Hematopoietic multipotent progenitor cell treated with erythropoietin and hydrocortisone succinate and interleukin-3 and kit ligand, for 4 days (in vitro differentiated cells): ENCODE data around the gene RGS14.
A peak's percentile ranks its signal among the peaks of the same experiment; 100 is the strongest.
"Not testable (repeated sequence)": the region's sequence is repeated elsewhere in the genome, so short reads cannot be mapped to it uniquely, and the experiment has no call there.

Source experiments
- DNase-seq: peaks from one replicate; pipeline ENCODE4 v3.0.0-alpha.2; 2015

RGS14 gene

GRCh38 chr5:177367323-177367848, 9.7 kb downstream of the RGS14 start:
- DNase-seq: no peak

DNA sequence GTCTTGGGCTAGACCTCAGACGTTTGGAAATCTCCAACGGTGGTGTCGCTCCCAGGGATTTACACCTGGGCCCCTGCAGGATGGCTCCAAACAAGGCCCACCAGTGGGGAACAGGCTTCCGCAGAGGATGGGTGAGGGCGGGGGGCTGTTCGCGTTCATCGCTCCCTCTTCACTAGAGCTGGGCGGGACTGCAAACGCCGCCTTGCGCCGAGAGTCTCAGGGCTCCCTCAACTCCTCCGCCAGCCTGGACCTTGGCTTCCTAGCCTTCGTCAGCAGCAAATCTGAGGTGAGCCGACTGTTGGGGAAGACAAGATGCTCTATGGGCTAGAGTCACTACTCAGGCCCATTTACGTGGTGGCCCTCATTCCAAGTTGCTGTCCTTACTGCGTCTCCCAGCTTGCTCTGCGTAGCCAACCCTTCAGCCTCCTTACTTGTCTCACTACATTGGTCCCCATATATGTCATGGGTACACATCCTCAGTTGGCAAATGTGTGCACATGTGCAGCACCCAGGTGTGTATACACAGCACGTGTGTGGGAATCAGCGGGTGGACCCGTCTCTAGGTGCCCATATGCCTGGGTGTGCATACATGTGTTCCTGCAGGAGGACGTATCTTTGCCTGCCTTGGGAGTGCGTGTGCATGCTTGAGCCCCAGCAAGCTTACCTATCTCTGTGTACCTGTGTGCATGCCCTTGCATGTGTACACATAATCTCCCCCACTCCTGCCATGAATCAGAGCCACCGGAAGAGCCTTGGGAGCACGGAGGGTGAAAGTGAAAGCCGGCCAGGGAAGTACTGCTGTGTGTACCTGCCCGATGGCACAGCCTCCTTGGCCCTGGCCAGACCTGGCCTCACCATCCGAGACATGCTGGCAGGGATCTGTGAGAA, 10.5 kb downstream of the RGS14 start:
- DNase-seq: no peak

- peak; percentile 66 for DNase-seq
These were observed 11.3 kb downstream of the RGS14 start for GRCh38 chr5:177368869-177369644.

DNA sequence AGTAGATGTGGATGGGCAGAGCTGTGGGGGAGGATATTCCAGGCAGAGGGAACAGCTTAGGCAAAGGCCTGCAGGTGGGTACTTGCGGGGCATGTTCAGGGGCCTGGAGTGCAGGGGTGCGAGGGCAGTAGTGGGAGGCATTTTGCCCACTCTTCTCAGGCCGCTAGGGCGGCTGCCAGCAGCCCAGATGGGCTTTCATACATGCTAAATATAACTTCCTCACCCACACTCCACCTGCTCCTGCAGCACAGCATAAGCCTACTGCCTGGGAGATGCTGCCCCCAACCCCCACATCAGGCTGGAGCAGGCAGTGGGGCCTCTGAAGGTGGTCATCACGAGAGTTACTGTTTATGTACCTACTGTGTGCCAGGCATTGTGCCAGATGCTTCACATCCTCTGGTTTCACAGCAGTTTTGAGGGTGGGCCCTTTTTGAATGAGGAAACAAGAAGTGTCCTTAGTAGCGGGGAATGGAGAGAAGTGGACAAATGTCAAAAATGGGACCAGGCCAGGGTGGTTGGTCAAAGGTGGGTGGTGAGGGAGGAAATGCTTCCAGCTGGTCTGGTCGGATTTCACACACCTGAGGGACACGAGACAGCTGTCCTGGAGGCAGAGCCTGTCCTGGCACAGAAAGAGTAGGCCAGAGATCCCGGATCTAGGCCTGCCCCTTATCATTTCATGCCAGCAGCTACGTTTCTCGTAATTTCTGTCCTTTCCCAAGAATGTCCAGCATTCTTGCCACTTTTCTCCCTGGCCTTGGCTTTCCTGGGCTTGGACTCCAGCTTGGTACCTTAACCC, 12.1 kb downstream of the RGS14 start:
- DNase-seq: no peak

GRCh38 chr5:177370488-177371119, 12.9 kb downstream of the RGS14 start:
- peak; percentile 93 for DNase-seq

- no peak for DNase-seq
These were observed 13.7 kb downstream of the RGS14 start for GRCh38 chr5:177371120-177372033.

GRCh38 chr5:177372034-177372896, 14.5 kb downstream of the RGS14 start:
- DNase-seq: peak; percentile 52

- no peak for DNase-seq
These were observed 15.2 kb downstream of the RGS14 start for GRCh38 chr5:177372910-177373309.

- no peak for DNase-seq
These were observed 16.1 kb downstream of the RGS14 start for GRCh38 chr5:177373806-177374205.

GRCh38 chr5:177374211-177374610, 16.5 kb downstream of the RGS14 start:
- no peak for DNase-seq

DNA sequence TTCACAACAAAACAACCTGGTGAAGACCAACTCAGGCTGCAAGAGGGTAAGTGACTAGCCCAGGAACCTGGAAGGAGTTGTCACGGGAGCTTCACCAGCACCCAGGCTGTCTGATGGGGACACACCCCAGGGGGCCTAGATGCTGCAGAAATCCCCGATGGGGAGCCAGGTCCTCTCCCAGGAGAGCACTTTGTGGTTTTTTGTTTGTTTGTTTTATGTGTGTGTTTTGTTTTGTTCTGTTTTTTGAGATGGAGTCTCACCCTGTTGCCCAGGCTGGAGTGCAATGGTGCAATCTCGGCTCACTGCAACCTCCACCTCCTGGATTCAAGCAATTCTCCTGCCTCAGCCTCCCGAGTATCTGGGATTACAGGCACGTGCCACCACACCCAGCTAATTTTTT, 17.8 kb downstream of the RGS14 start:
- not testable (repeated sequence) for DNase-seq

DNA sequence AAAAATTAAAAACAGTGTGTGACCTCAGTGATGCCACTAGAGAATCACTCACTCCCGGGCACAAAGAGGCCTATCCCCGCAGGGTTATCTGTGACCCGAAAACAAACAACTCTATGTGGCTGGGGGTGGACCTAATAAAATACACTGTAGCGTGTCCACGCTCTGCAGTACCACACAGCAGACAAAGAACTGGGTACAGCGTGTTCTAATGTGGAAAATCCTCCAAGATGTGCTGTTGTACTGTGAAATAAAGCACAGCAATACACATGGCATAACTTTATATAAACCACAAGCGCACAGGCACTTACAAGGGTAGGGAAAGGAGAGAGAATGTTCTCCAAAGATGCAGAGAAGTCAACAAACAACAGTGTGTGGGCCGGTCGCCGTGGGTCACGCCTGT, 18.4 kb downstream of the RGS14 start:
- no peak for DNase-seq

DNA sequence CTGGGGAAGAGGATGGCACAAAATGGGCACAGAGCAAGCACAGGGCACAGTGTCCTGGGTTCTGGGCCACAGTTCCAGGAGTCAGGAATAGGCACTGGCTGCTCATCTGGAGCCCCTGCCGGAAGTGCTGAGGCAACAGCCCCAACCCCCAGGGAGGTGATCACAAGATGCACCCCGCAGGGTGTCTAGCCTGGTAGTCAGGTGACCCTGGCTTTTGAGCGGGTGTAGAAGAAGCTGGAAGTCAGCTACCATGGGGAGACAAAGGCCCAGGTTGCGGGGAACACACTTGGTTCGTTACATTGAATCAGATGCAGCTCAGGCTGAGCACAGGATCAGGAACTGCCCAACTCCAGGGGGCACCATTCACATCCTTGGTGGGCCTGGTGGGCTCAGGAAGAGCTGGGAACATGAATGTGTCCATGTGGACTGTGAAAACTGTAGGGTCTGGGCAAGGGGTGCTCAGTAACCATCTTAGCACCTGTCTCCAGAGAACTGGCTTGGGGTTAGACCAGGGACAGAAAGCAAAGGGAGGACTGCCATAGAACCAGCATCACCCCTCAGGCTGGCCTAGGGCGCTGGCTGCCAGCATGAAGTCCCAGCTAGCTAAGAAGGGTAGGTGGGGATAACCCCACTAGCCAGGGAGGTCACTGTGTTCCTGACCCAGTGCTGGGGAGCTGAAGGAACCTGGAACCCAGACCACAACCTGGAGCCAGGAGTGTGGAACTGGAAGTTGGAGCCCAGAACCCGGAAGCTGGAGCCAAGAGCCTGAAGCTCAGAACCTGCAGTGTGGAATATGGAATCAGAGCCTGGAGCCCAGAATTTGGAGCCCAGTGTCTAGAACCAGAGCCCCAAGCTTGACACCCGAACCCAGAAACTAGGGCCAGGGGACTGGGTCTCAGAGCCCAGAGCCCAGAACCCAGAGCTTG, 20.4 kb downstream of the RGS14 start:
- DNase-seq: no peak

DNA sequence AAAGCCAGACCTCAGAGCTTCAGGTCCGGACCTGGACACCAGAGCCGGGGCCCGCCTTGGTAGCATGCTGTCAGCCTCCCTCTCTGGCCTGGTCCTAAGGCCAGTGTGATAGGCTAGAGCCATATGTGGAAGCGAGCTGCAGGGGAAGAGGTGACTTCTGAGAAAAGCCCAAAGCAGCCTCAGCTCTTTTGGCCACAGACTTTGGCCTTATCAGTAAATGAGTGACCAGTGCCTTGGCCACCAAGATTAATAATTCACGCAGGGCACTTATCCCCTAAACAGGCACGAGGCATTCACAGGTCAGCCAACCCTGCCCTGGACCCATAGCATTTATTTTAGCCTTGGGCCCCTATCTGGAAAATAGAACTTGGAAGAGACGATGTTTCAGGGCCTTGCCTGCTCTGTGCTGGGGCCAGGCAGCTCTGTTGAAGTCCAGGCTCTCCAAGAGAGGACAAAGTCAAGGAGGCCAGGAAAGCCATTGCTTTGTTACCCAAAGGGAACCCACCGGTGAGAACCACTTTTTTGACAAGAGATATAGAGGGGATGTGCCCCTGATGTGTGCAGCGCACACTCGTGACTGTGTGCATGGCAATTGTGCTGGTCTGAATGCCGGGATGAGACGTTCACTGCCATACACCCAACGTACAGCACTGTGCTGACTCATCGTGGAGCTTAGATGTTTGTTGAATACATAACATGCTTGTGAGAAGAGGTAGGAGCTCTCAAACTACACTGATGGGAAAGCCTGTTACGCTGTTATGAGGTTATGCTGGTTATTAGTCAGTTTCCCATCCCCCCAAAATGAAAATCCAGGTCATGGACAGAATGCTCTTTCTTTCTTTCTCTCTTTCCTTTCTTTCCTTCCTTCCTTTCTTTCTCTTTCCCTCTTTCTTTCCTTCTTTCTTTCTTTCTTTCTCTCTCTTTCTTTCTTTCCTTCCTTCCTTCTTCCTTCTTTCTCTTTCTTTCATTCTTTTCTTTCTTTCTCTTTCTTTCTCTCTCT, 21.5 kb downstream of the RGS14 start:
- DNase-seq: peak; percentile 82

DNA sequence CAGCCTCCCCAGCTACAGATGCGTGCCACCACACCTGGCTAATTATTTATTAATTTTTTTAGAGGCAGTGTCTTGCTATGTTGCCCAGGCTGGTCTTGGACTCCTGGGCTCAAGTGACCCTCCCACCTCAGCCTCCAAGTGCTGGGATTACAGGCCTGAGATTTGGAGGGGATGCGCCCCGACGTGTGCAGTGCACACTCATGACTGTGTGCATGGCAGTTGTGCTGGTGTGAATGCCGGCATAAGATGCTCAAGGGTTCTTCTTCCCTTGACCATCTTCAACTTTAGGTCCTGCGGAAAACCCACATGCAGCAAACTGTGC, 23.0 kb downstream of the RGS14 start:
- DNase-seq: no peak

- peak; percentile 82 for DNase-seq
These were observed 24.8 kb downstream of the RGS14 start for GRCh38 chr5:177382423-177383029.

- DNase-seq: no peak
These were observed 25.5 kb downstream of the RGS14 start for GRCh38 chr5:177383181-177383580.

DNA sequence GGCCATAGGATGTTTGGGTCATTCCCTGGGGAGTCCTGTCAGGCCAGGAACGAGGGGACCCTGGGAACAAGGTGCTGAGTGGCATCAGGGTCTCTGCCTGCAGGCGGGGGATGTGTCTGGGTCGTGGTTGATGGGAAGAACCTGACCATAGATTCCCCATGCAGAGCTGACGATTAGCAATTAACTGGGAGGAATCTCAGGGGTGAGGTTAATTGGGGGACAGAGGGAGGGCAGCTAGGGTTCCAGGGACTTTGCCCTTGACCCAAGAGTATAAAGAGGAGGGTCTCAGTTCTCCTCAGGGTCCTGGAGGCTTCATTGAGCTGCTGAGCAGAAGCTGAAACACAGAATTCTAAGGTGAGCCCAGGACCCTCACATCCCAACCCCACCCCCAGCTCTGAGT, 26.4 kb downstream of the RGS14 start, which contains the start of gene SLC34A1:
Gene SLC34A1, plus strand, starts transcription at position 301 of the 400 bp plus-strand sequence. CDS start 1,308 bp downstream, outside the sequence.
- no peak for DNase-seq
